Islet precursor cell (in vitro differentiated cells): ENCODE measurements around the gene ADRB1.

Experiments used
- DNase-seq: peaks from one replicate; pipeline ENCODE4 v3.0.0-alpha.2; 2018

The ADRB1 gene

GRCh38 chr10:114026189-114027040 lies 17.3 kb upstream of the ADRB1 start:
- peak; percentile 85 for DNase-seq

- DNase-seq = no peak
These were observed 16.6 kb upstream of the ADRB1 start for GRCh38 chr10:114027041-114027394.

GRCh38 chr10:114027951-114028350 lies 15.7 kb upstream of the ADRB1 start:
- no peak for DNase-seq

- no peak for DNase-seq
These were observed 15.2 kb upstream of the ADRB1 start for GRCh38 chr10:114028425-114028824.

GRCh38 chr10:114029655-114030054 lies 14.0 kb upstream of the ADRB1 start:
- DNase-seq = no peak

- peak; percentile 70 for DNase-seq
These were observed 13.5 kb upstream of the ADRB1 start for GRCh38 chr10:114030140-114030539.

- no peak for DNase-seq
These were observed 12.3 kb upstream of the ADRB1 start for GRCh38 chr10:114031073-114031972.

- peak; percentile 67 for DNase-seq
These were observed 10.1 kb upstream of the ADRB1 start for GRCh38 chr10:114033566-114033965.

GRCh38 chr10:114034923-114035645 lies 8.6 kb upstream of the ADRB1 start:
- DNase-seq = no peak

- DNase-seq = no peak
These were observed 7.9 kb upstream of the ADRB1 start for GRCh38 chr10:114035791-114036190.

- DNase-seq = no peak
These were observed 4.8 kb upstream of the ADRB1 start for GRCh38 chr10:114038819-114039218.

- no peak for DNase-seq
These were observed 2.5 kb upstream of the ADRB1 start for GRCh38 chr10:114041166-114041565.

GRCh38 chr10:114042895-114043531 lies 653 bp upstream of the ADRB1 start:
- DNase-seq = peak; percentile 79

- DNase-seq = no peak
These were observed 825 bp downstream of the ADRB1 start for GRCh38 chr10:114044247-114045135.

GRCh38 chr10:114045136-114046086 lies 1.7 kb downstream of the ADRB1 start:
- peak; percentile 64 for DNase-seq

GRCh38 chr10:114046087-114046458 lies 2.4 kb downstream of the ADRB1 start:
- no peak for DNase-seq

- no peak for DNase-seq
These were observed 4.8 kb downstream of the ADRB1 start for GRCh38 chr10:114048472-114048871.

GRCh38 chr10:114051714-114052113 lies 8.0 kb downstream of the ADRB1 start:
- DNase-seq = no peak

GRCh38 chr10:114052255-114052654 lies 8.6 kb downstream of the ADRB1 start:
- DNase-seq = no peak

GRCh38 chr10:114053946-114054345 lies 10.3 kb downstream of the ADRB1 start:
- no peak for DNase-seq

GRCh38 chr10:114057855-114058254 lies 14.2 kb downstream of the ADRB1 start:
- DNase-seq = no peak
